Aorta (tissue), 5 donors: Measurements from ENCODE around the gene PHACTR3. TPM values are rescaled to one million over a fixed set of nuclear protein-coding genes. Genes with fewer than 3 reads are reported as not detected.

Source experiments
- ATAC-seq: fragments of 200-7000 bp; cut with Tn5 transposase; one replicate; pipeline ENCODE4 v1.9.1; 2022; ENCODE audit warnings: moderate library complexity; ENCODE audit not compliant: low FRiP score
- DNase-seq, 2 donors: peaks; one replicate each; pipeline ENCODE4 v3.0.0-alpha.2; 2020
- H3K27ac ChIP-seq, 2 donors: one replicate each; pipeline ENCODE4 v1.5.1; 2013; ENCODE audit warnings: low read length in 2 of 2, mild to moderate bottlenecking in 2 of 2, moderate library complexity in 2 of 2, control low read depth in 1 of 2, inconsistent platforms in 1 of 2, low read depth in 1 of 2
- H3K27me3 ChIP-seq, 2 donors: one replicate each; pipeline ENCODE4 v1.6.1; 2013; ENCODE audit warnings: control low read depth in 1 of 2, low read length in 1 of 2, mild to moderate bottlenecking in 1 of 2, moderate library complexity in 1 of 2; ENCODE audit not compliant: insufficient read depth in 2 of 2, control insufficient read depth in 1 of 2
- H3K36me3 ChIP-seq, 2 donors: one replicate each; pipeline ENCODE4 v1.6.1; 2013; ENCODE audit warnings: control low read depth in 1 of 2, low read length in 1 of 2, mild to moderate bottlenecking in 1 of 2; ENCODE audit not compliant: insufficient read depth in 2 of 2, control insufficient read depth in 1 of 2
- H3K4me1 ChIP-seq, 2 donors: one replicate each; pipeline ENCODE4 v1.6.1; 2013; ENCODE audit warnings: low read length in 2 of 2, control low read depth in 1 of 2, mild to moderate bottlenecking in 1 of 2, moderate library complexity in 1 of 2; ENCODE audit not compliant: insufficient read depth in 2 of 2, control insufficient read depth in 1 of 2
- H3K4me3 ChIP-seq, 2 donors: one replicate each; pipeline ENCODE4 v1.5.1; 2013; ENCODE audit warnings: low read length in 2 of 2, control low read depth in 1 of 2, mild to moderate bottlenecking in 1 of 2
- H3K9me3 ChIP-seq: one replicate; pipeline ENCODE4 v1.6.1; 2013; ENCODE audit warnings: mild to moderate bottlenecking, low read length; ENCODE audit not compliant: control insufficient read depth
- WGBS, 2 donors: extraction: QIAGEN DNeasy Blood & Tissue Kit; methylation state at CpG; one replicate each; pipeline ENCODE4 v1.1.7; 2013; 5-methylcytosine and 5-hydroxymethylcytosine counted together
- intact Hi-C, 2 donors: fragments of 100-400 bp; cut with DNase I; formaldehyde crosslinking; loops; one replicate each; pipeline versions ENCODE4 v1.14.2 to v1.15.0; 2022
- polyA plus RNA-seq, 2 donors: library from polyadenylated mRNA; stranded (reverse); fragments of 200-250 nt; gene quantifications; one replicate each; pipeline ENCODE4 v1.2.3, GENCODE V29; 2013
- total RNA-seq, 2 donors: library from RNA; stranded (reverse); fragmentation: NEBNext Ultra II Directional; extraction: Animal tissue kit (Norgen Biotek cat#: 25700); gene quantifications; one replicate each; pipeline ENCODE4 v1.2.1, GENCODE V29; 2021
- donor health status: healthy with polysubstance abuse.
- donor health status: Bipolar disorder and iron deficiency.
- donor health status: DM: no; HTN: no; CAD: no.
- donor health status: DM: no; HTN: no; CAD: no.
- donor health status: DM: yes; HTN: yes; CAD: no.

The PHACTR3 gene
- total and polyA plus RNA-seq, 4 donors, result 0.16 to 0.27 TPM; not detected in 2

GRCh38 chr20:59831916-59832270 lies 227.6 kb downstream of the PHACTR3 start:
- H3K9me3 ChIP-seq, result no peaks in the 10 kb centered on the region
- intact Hi-C loops, result no loop called here
- no peaks in the 10 kb centered on the region for H3K36me3 ChIP-seq
- DNase-seq (no peak), ATAC-seq (no peak)
- no peaks in the 10 kb centered on the region for H3K4me1 ChIP-seq
- no peaks in the 10 kb centered on the region for H3K27me3 ChIP-seq
- H3K4me3 ChIP-seq, result no peak overlapping the region
- H3K27ac ChIP-seq, result no peak overlapping the region
- 39 to 67% methylated on average over 3 of the region's 3 CpGs for WGBS, 2 donors

GRCh38 chr20:59832406-59833363 lies 228.3 kb downstream of the PHACTR3 start:
- intact Hi-C loops, result no loop called here
- 77 to 83% methylated on average over 13 of the region's 13 CpGs for WGBS, 2 donors
- Histone ChIP-seq H3K36me3 (no peaks in the 10 kb centered on the region), H3K4me3 (no peak overlapping the region), H3K27me3 (no peaks in the 10 kb centered on the region), H3K4me1 (no peaks in the 10 kb centered on the region), H3K27ac (no peak overlapping the region), H3K9me3 (no peaks in the 10 kb centered on the region)
- DNase-seq, result no peak
- ATAC-seq, result no peak

GRCh38 chr20:59835057-59835447 lies 230.7 kb downstream of the PHACTR3 start:
- intact Hi-C loops, result no loop called here
- Histone ChIP-seq H3K9me3 (no peaks in the 10 kb centered on the region), H3K36me3 (no peaks in the 10 kb centered on the region), H3K27ac (no peak overlapping the region), H3K4me1 (no peaks in the 10 kb centered on the region), H3K27me3 (no peaks in the 10 kb centered on the region), H3K4me3 (no peak overlapping the region)
- ATAC-seq (no peak), DNase-seq (no peak)
- 37 to 45% methylated on average over 2 of the region's 2 CpGs for WGBS, 2 donors

GRCh38 chr20:59835448-59836395 lies 231.4 kb downstream of the PHACTR3 start:
- ATAC-seq, result peak; percentile 59
- intact Hi-C loops, result no loop called here
- Histone ChIP-seq H3K4me3 (peak overlapping the region in 1 of 2 donors; percentile 9), H3K36me3 (no peaks in the 10 kb centered on the region), H3K9me3 (no peaks in the 10 kb centered on the region), H3K27ac (no peak overlapping the region), H3K4me1 (no peaks in the 10 kb centered on the region), H3K27me3 (no peaks in the 10 kb centered on the region)
- WGBS, 2 donors, result 1% methylated on average over 16 of the region's 16 CpGs
- DNase-seq, result no peak

GRCh38 chr20:59836767-59837166 lies 232.4 kb downstream of the PHACTR3 start:
- intact Hi-C loops, result no loop called here
- ATAC-seq (no peak), DNase-seq (no peak)
- H3K27me3 ChIP-seq, result no peaks in the 10 kb centered on the region
- H3K36me3 ChIP-seq, result no peaks in the 10 kb centered on the region
- H3K9me3 ChIP-seq, result no peaks in the 10 kb centered on the region
- no peaks in the 10 kb centered on the region for H3K4me1 ChIP-seq
- H3K27ac ChIP-seq, result no peak overlapping the region
- WGBS, 2 donors, result 11 to 14% methylated on average over 6 of the region's 6 CpGs
- no peak overlapping the region for H3K4me3 ChIP-seq

- intact Hi-C loops, result no loop called here
- H3K9me3 ChIP-seq, result no peaks in the 10 kb centered on the region
- H3K4me3 ChIP-seq, result no peak overlapping the region
- 86 to 87% methylated on average over 4 of the region's 4 CpGs for WGBS, 2 donors
- H3K4me1 ChIP-seq, result no peaks in the 10 kb centered on the region
- no peak for DNase-seq
- no peak for ATAC-seq
- no peaks in the 10 kb centered on the region for H3K27me3 ChIP-seq
- no peak overlapping the region for H3K27ac ChIP-seq
- no peaks in the 10 kb centered on the region for H3K36me3 ChIP-seq
These were observed 233.5 kb downstream of the PHACTR3 start for GRCh38 chr20:59837623-59838394.

GRCh38 chr20:59839400-59839799 lies 235.1 kb downstream of the PHACTR3 start:
- Histone ChIP-seq H3K4me1 (no peaks in the 10 kb centered on the region), H3K9me3 (no peaks in the 10 kb centered on the region), H3K36me3 (no peaks in the 10 kb centered on the region), H3K27ac (no peak overlapping the region), H3K4me3 (no peak overlapping the region), H3K27me3 (no peaks in the 10 kb centered on the region)
- no peak for DNase-seq
- 51 to 68% methylated on average over 5 of the region's 5 CpGs for WGBS, 2 donors
- no peak for ATAC-seq
- intact Hi-C loops, result no loop called here

GRCh38 chr20:59845472-59845871 lies 241.1 kb downstream of the PHACTR3 start:
- WGBS, 2 donors, result 88 to 92% methylated on average over 3 of the region's 3 CpGs
- Histone ChIP-seq H3K4me1 (no peaks in the 10 kb centered on the region), H3K27ac (no peak overlapping the region), H3K36me3 (no peaks in the 10 kb centered on the region), H3K4me3 (no peak overlapping the region), H3K9me3 (no peaks in the 10 kb centered on the region), H3K27me3 (no peaks in the 10 kb centered on the region)
- intact Hi-C loops, result no loop called here
- no peak for ATAC-seq
- DNase-seq, result no peak
